ENCODE measurements around the gene C1orf232.

Gene C1orf232

DNA sequence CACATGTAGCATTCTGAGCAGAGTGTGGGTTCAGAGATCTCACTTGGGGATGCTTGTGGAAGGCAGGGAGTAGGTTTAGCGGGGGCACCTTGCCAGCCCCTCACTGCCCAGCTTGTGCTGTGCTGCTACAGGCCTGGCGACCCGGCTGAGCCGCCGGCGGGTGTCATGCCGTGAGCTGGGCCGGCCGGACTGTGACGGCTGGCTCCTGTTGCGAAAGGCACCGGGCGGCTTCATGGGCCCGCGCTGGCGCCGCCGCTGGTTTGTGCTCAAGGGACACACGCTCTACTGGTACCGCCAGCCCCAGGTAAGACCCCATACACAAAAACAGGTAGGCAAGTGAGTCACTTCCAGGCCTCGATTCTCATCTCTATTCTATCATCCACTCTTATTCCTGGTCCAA is 16.1 kb upstream of the C1orf232 start:
- no peak for TF ChIP-seq TAF1 (IDR thresholded peaks at IDR 0.05; ENCODE audit: low read depth)
- no peak for TF ChIP-seq EP300 (IDR thresholded peaks at IDR 0.05; ENCODE audit: borderline replicate concordance)
- TF ChIP-seq CREB1 (IDR thresholded peaks at IDR 0.05; ENCODE audit: low read depth): no peak
- TF ChIP-seq NFIC (IDR thresholded peaks at IDR 0.05): no peak
- no peak for TF ChIP-seq YY1 (IDR thresholded peaks at IDR 0.05; ENCODE audit: low read depth)
- TF ChIP-seq RAD21 (IDR thresholded peaks at IDR 0.05; ENCODE audit: low read depth): no peak
- no peak for TF ChIP-seq CEBPB (IDR thresholded peaks at IDR 0.05)
- no peak for TF ChIP-seq EGR1 (IDR thresholded peaks at IDR 0.05)
- TF ChIP-seq, protein P1, sequence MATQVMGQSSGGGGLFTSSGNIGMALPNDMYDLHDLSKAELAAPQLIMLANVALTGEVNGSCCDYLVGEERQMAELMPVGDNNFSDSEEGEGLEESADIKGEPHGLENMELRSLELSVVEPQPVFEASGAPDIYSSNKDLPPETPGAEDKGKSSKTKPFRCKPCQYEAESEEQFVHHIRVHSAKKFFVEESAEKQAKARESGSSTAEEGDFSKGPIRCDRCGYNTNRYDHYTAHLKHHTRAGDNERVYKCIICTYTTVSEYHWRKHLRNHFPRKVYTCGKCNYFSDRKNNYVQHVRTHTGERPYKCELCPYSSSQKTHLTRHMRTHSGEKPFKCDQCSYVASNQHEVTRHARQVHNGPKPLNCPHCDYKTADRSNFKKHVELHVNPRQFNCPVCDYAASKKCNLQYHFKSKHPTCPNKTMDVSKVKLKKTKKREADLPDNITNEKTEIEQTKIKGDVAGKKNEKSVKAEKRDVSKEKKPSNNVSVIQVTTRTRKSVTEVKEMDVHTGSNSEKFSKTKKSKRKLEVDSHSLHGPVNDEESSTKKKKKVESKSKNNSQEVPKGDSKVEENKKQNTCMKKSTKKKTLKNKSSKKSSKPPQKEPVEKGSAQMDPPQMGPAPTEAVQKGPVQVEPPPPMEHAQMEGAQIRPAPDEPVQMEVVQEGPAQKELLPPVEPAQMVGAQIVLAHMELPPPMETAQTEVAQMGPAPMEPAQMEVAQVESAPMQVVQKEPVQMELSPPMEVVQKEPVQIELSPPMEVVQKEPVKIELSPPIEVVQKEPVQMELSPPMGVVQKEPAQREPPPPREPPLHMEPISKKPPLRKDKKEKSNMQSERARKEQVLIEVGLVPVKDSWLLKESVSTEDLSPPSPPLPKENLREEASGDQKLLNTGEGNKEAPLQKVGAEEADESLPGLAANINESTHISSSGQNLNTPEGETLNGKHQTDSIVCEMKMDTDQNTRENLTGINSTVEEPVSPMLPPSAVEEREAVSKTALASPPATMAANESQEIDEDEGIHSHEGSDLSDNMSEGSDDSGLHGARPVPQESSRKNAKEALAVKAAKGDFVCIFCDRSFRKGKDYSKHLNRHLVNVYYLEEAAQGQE (IDR thresholded peaks at IDR 0.05; ENCODE audit: low read depth): no peak
- no peak for TF ChIP-seq ZBTB7A (IDR thresholded peaks at IDR 0.05; ENCODE audit: low read depth)
- TF ChIP-seq, protein P2, sequence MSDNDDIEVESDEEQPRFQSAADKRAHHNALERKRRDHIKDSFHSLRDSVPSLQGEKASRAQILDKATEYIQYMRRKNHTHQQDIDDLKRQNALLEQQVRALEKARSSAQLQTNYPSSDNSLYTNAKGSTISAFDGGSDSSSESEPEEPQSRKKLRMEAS (IDR thresholded peaks at IDR 0.05): no peak
- no peak for TF ChIP-seq TCF12 (IDR thresholded peaks at IDR 0.05; ENCODE audit: low read depth)
- no peak for TF ChIP-seq USF1 (IDR thresholded peaks at IDR 0.05)
- TF ChIP-seq TEAD4 (IDR thresholded peaks at IDR 0.05): no peak
- no peak for TF ChIP-seq FOXM1 (IDR thresholded peaks at IDR 0.05; ENCODE audit: borderline replicate concordance, low read depth)

DNA sequence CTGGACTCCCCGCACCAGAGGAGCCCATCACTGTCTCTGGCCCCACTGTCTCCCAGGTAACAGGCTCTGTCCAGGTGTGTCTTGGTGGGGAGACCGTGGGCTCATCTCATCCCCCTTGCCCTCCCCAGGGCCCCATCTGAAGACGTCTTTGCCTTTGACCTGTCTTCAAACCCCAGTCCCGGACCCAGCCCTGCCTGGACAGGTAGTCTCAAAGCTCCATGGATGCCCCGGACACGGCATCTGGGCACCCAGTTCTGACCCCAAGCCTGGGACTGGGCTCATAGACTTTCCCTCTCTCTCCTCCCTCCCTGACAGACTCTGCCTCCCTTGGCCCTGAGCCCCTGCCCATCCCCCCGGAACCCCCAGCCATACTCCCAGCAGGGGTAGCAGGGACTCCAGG is 15.3 kb upstream of the C1orf232 start:
- TF ChIP-seq, protein P1 (IDR thresholded peaks at IDR 0.05; ENCODE audit: low read depth): no peak
- no peak for TF ChIP-seq FOXM1 (IDR thresholded peaks at IDR 0.05; ENCODE audit: borderline replicate concordance, low read depth)
- no peak for TF ChIP-seq YY1 (IDR thresholded peaks at IDR 0.05; ENCODE audit: low read depth)
- TF ChIP-seq ZBTB7A (IDR thresholded peaks at IDR 0.05; ENCODE audit: low read depth): no peak
- no peak for TF ChIP-seq TCF12 (IDR thresholded peaks at IDR 0.05; ENCODE audit: low read depth)
- TF ChIP-seq NFIC (IDR thresholded peaks at IDR 0.05): no peak
- TF ChIP-seq EGR1 (IDR thresholded peaks at IDR 0.05): no peak
- no peak for TF ChIP-seq EP300 (IDR thresholded peaks at IDR 0.05; ENCODE audit: borderline replicate concordance)
- no peak for TF ChIP-seq USF1 (IDR thresholded peaks at IDR 0.05)
- TF ChIP-seq CREB1 (IDR thresholded peaks at IDR 0.05; ENCODE audit: low read depth): no peak
- TF ChIP-seq, protein P2 (IDR thresholded peaks at IDR 0.05): no peak
- TF ChIP-seq CEBPB (IDR thresholded peaks at IDR 0.05): no peak
- no peak for TF ChIP-seq TEAD4 (IDR thresholded peaks at IDR 0.05)
- TF ChIP-seq RAD21 (IDR thresholded peaks at IDR 0.05; ENCODE audit: low read depth): no peak

DNA sequence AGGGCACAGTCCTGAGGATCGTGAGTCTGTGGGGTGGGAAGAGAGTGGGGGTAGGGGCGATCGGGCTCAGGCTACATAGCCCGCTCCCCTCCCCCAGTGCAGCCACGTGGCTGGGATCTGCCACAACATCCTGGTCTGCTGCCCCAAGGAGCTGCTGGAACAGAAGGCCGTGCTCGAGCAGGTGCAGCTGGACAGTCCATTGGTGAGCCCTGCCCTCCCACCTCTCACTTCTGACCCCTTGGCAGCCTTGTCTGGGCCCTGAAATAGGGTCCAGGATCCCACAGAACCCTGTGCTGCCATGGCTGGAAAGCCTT is 13.6 kb upstream of the C1orf232 start:
- TF ChIP-seq CEBPB (IDR thresholded peaks at IDR 0.05): no peak
- TF ChIP-seq YY1 (IDR thresholded peaks at IDR 0.05; ENCODE audit: low read depth): no peak
- no peak for TF ChIP-seq RAD21 (IDR thresholded peaks at IDR 0.05; ENCODE audit: low read depth)
- TF ChIP-seq, protein P1 (IDR thresholded peaks at IDR 0.05; ENCODE audit: low read depth): no peak
- no peak for TF ChIP-seq ZBTB7A (IDR thresholded peaks at IDR 0.05; ENCODE audit: low read depth)
- TF ChIP-seq USF1 (IDR thresholded peaks at IDR 0.05): no peak
- no peak for TF ChIP-seq NFIC (IDR thresholded peaks at IDR 0.05)
- TF ChIP-seq TEAD4 (IDR thresholded peaks at IDR 0.05): no peak
- TF ChIP-seq TCF12 (IDR thresholded peaks at IDR 0.05; ENCODE audit: low read depth): no peak
- no peak for TF ChIP-seq CREB1 (IDR thresholded peaks at IDR 0.05; ENCODE audit: low read depth)
- no peak for TF ChIP-seq EGR1 (IDR thresholded peaks at IDR 0.05)
- TF ChIP-seq EP300 (IDR thresholded peaks at IDR 0.05; ENCODE audit: borderline replicate concordance): no peak
- TF ChIP-seq TAF1 (IDR thresholded peaks at IDR 0.05; ENCODE audit: low read depth): no peak
- TF ChIP-seq, protein P2 (IDR thresholded peaks at IDR 0.05): no peak
- no peak for TF ChIP-seq FOXM1 (IDR thresholded peaks at IDR 0.05; ENCODE audit: borderline replicate concordance, low read depth)
